GM18526 (cell line): ENCODE results near the gene OMP.

ENCODE experiments used
- POLR2A ChIP-seq: IDR thresholded peaks from 3 replicates; pipeline ENCODE4 v1.6.1; 2011; ENCODE audit not compliant: insufficient read length; ENCODE audit errors: extremely low read depth

Gene OMP

DNA sequence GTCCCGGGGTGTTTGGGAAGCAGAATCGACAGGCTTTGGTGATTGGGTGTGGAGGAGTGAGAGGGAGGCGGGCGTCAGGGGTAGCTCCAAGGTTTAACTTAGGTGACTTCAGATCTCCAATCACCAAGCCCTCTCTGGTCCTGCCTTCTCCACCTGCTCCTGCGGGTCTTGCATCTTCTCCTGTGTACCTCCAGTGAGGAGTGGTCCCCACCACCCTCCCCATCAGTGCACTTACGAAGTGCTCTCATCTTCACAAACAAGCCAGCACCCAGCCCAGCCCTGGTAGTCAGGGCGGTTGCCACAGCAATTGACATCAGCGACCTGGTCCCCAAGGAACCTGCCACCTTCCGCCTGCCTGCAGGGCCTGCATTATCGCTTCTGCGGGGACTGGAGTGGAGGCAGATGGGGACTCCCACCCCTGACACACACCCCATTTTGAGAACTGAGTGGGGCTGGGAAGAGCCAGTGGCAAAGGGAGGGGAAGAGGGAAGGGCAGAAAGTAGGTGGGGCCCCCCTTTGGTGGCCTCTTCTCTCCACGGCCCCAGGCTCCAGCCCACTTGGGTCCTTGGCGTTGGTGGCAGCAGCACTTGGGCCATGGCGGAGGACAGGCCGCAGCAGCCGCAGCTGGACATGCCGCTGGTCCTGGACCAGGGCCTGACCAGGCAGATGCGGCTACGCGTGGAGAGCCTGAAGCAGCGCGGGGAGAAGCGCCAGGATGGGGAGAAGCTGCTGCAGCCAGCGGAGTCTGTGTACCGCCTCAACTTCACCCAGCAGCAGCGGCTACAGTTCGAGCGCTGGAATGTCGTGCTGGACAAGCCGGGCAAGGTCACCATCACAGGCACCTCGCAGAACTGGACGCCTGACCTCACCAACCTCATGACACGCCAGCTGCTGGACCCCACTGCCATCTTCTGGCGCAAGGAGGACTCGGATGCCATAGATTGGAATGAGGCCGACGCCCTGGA lies at the start of gene OMP:
TSS of gene OMP (plus strand) at position 595 of the 965 bp plus-strand sequence. CDS start at position 595, 0 bp downstream.
- no peak for TF ChIP-seq POLR2A

- TF ChIP-seq POLR2A, result no peak
Observed at GRCh38 chr11:77053217-77054015, 49.2 kb upstream of the OMP start.

DNA sequence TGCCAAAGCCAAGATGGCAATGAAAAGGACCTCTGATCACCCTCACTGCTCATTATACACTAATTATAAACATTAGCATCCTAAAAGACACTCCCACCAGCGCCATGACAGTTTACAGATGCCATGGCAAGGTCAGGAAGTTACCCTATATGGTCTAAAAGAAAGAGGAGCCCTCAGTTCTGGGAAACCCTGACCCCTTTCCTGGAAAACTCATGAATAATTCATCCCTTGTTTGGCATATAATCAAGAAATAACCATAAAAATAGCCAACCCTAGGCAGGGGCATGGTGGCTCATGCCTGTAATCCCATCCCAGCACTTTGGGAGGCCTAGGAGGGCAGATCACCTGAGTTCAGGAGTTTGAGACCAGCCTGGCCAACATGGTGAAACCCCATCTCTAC lies 48.6 kb upstream of the OMP start:
- no peak for TF ChIP-seq POLR2A

DNA sequence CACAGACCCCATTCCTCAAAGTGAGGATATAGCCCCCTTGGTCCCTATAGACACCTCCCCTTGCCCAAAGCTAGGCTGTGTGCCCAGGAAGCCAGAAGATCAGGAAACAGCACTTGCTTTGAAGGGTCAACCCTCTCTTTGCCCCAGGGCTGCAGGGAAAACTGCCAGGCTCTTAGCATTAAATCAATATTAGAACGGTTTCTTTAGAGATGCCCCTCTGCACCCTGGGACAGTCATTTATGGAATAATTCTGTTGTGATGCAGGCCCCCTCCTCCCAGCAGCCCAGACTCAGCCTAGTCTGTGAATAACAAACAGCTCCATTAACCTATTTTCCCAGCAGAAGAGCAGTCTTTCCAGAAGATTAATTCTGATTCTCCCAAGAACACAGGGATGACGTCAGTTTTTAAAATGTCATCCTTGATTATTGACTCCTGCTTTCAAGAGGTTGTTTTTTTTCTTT lies 47.5 kb upstream of the OMP start:
- TF ChIP-seq POLR2A, result no peak

DNA sequence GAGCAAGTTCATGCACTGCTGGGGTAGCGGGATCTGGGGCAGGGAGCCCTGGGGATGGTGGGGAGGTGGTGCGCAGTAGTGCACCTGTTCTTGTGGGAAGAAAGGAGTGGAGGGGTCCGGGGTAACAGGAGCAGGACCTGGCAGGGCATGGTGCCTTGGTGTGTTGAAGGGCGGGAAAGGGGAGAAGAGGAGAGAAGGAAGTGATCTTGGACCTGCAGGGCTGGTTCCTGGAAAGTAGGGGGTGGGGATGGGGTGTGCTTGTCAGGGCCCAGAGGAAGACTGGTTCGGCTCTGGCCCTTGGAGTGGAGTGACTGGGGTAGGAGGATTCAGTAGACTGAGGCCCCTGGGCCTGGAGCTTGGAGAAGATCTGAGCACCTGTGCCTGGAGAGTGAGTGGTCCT lies 46.7 kb upstream of the OMP start:
- TF ChIP-seq POLR2A, result no peak

DNA sequence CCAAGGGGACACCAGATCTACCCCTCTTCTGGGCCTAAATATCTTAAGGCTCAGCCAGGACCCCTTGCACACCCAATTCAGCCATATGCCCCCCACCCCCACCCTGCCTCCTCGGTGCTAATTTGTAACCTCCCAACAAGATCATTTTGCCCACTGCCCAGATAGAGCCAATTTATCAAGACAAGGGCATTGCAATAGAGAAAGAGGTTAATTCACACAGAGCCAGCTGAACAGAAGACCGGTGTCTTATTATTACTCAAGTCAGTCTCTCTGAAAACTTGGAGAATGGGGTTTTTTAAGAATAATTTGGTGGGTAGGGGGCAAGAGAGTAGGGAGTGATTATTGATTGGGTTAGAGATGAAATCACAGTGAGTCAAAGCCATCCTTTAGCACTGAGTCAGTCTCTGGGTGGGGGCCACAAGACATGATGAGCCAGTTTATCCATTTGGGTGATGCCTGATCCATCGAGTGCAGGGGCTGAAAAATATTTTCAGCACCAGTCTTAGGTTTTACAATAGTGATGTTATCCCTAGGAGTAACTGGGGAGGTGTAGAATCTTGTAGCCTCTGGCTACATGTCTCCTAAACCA lies 45.7 kb upstream of the OMP start:
- no peak for TF ChIP-seq POLR2A

DNA sequence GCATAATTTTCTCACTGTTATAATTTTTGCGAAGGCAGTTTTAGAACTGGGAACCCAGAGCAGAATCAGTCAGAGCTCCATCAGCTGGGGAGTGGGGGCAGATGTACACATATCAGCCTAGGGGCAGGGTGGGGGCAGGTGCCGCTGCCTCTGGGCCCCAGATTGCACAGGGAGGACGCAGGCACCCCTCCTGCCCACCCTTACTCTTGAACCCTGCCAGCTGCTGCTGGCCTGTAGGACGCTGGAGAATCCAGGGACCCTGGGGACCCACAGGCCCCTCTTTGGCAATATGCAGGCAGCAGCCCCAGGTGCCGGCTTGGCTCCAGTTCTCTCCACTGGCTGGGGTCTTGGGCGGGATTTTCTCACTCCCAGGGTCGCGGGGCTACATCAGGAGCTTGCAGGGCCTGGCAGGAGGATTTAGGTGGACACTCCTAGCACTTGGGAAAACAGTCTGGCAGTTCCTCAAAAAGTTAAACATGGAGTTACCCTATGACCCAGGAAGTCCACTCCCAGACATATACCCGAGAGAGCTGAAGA lies 44.6 kb upstream of the OMP start:
- no peak for TF ChIP-seq POLR2A

- TF ChIP-seq POLR2A, result no peak
Observed at GRCh38 chr11:77058900-77059299, 43.7 kb upstream of the OMP start.

- no peak for TF ChIP-seq POLR2A
Observed at GRCh38 chr11:77059806-77060205, 42.8 kb upstream of the OMP start.

DNA sequence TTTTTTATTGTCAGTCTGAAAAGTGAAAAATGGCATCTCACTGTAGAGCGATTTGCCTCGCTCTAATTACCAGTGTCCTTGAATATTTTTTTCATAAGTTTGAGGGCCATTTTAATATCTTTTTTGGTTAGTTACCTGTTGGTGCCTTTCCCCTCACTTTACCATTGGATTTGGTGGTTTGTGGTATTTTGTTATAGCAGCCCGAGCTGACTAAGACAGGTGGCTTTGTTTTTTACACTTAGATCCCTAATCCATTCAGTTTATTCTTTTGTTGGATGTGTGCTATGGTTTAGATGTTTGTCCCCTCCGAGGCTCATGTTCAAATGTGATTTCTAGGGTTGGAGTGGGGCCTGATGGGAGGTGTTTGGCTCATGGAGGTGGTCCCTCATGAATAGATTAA lies 42.4 kb upstream of the OMP start:
- TF ChIP-seq POLR2A, result no peak

DNA sequence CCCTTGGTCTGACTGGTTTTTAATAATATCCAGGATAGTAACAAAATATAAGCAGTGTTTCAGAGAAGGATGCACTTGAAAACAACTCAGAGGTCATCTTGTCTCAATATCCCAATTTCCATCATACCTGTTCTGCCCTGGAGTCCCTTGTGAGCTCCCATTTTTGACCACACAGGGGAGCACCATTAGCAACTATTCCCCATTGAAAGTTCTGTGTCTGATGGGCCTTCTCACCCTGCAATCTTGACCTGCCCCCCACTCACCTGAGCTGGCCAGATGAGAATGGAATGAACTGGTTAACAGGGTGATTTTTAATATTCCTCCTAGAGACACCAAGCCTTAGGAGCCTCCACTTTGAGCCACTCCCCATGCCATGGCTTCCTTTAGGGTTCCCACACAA lies 39.7 kb upstream of the OMP start:
- no peak for TF ChIP-seq POLR2A

DNA sequence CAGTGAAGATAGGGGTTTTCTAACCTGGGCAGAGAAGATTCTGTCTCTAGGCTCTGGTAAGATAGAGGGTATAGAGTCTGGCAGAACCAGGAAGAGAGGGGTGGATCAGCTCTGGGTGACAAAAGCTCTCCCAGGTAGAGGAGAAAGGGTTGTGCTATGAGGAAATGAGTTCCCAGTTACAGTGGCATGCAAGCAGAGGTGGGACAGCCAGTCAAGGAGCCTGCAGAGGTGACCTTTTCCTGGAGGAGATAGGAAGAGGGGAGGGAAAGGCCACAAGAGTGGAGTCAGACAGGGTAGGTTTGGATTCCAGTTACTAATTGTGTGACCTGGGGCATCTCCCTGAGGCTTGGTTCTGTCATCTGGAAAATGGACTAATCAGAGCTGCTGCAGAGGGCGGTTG lies 39.2 kb upstream of the OMP start:
- TF ChIP-seq POLR2A, result no peak

GRCh38 chr11:77063861-77064260 lies 38.8 kb upstream of the OMP start:
- no peak for TF ChIP-seq POLR2A

- no peak for TF ChIP-seq POLR2A
Observed at GRCh38 chr11:77064648-77065217, 37.9 kb upstream of the OMP start.

GRCh38 chr11:77065878-77066228 lies 36.8 kb upstream of the OMP start:
- TF ChIP-seq POLR2A, result no peak

- peak; percentile 23 for TF ChIP-seq POLR2A
Observed at GRCh38 chr11:77066229-77067042, 36.2 kb upstream of the OMP start, which contains the start of gene CAPN5. Gene CAPN5, plus strand, starts transcription at chr11:77066971. Its CDS starts 17,916 bp downstream, at chr11:77084887.
